OCI-LY7 (cell line): Measurements from ENCODE around the gene FAM3D. TPM values are rescaled to one million over a fixed set of nuclear protein-coding genes. Genes with fewer than 3 reads are reported as not detected.

Experiments
- BruUV-seq: library from RNA; stranded (reverse); fragments of 400-500 nt; replicated peaks from 2 replicates; lab custom pipeline; 2021; lab: Mats Ljungman, UMichigan
- CTCF ChIA-PET: fragments of 300-600 bp; sonication (Branson Sonifier 250); formaldehyde crosslinking; loops from one replicate; lab custom pipeline; 2022; ENCODE audit warnings: antibody characterized with exemption; ENCODE audit not compliant: unreplicated experiment; lab: Charles Lee
- POLR2A ChIA-PET: fragments of 300-600 bp; sonication (Branson Sonifier 250); formaldehyde crosslinking; loops from one replicate; lab custom pipeline; 2022; ENCODE audit warnings: antibody characterized with exemption; lab: Charles Lee
- DNase-seq: peaks from one replicate; pipeline ENCODE4 v3.0.0-alpha.2; 2015; ENCODE audit warnings: low spot score
- H2AFZ ChIP-seq: fragments of 200-600 bp; sonication (generic), shearing (Covaris generic); 2 replicates; pipeline ENCODE4 v1.6.1; 2014; ENCODE audit warnings: mild to moderate bottlenecking, antibody characterized with exemption, low read length, moderate library complexity
- H3K27ac ChIP-seq: fragments of 200-600 bp; sonication (generic); 2 replicates; pipeline ENCODE4 v1.5.1; 2014; ENCODE audit warnings: mixed run types, low read depth, mild to moderate bottlenecking, moderate library complexity, low read length, inconsistent platforms; ENCODE audit not compliant: poor library complexity, severe bottlenecking
- H3K36me3 ChIP-seq: fragments of 200-600 bp; sonication (generic); 2 replicates; pipeline ENCODE4 v1.6.1; 2014; ENCODE audit warnings: mild to moderate bottlenecking, antibody characterized with exemption, low read length, moderate library complexity, mixed read lengths; ENCODE audit not compliant: insufficient read depth
- H3K4me1 ChIP-seq: fragments of 200-600 bp; sonication (generic); 2 replicates; pipeline ENCODE4 v1.5.1; 2014; ENCODE audit warnings: mild to moderate bottlenecking, low read length; ENCODE audit not compliant: insufficient read depth, poor library complexity, severe bottlenecking
- H3K4me2 ChIP-seq: fragments of 200-600 bp; sonication (generic); 2 replicates; pipeline ENCODE4 v1.6.1; 2014; ENCODE audit warnings: mild to moderate bottlenecking, low read length
- H3K4me3 ChIP-seq: fragments of 200-600 bp; sonication (generic); 2 replicates; pipeline ENCODE4 v1.5.1; 2014; ENCODE audit warnings: mild to moderate bottlenecking, low read depth, low read length; ENCODE audit not compliant: poor library complexity, severe bottlenecking
- H3K79me2 ChIP-seq: fragments of 200-600 bp; sonication (generic); 2 replicates; pipeline ENCODE4 v1.6.1; 2016; ENCODE audit warnings: low read depth, mild to moderate bottlenecking, low read length, moderate library complexity, mixed read lengths; ENCODE audit not compliant: insufficient read depth
- H3K9me2 ChIP-seq: fragments of 200-600 bp; sonication (generic); 2 replicates; pipeline ENCODE4 v1.6.1; 2016; ENCODE audit warnings: mild to moderate bottlenecking, low read length, mixed read lengths; ENCODE audit not compliant: insufficient read depth
- H3K9me3 ChIP-seq: fragments of 200-600 bp; sonication (generic); 2 replicates; pipeline ENCODE4 v1.6.1; 2014; ENCODE audit warnings: mild to moderate bottlenecking, mixed run types, low read length, mixed read lengths
- H4K20me1 ChIP-seq: fragments of 200-600 bp; sonication (generic); 2 replicates; pipeline ENCODE4 v1.6.1; 2014; ENCODE audit warnings: mild to moderate bottlenecking, antibody characterized with exemption, low read length, moderate library complexity, mixed read lengths; ENCODE audit not compliant: insufficient read depth
- CTCF ChIP-seq: fragments of 200-600 bp; sonication (generic); conservative IDR thresholded peaks from 2 replicates; pipeline ENCODE4 v1.5.1; 2014; ENCODE audit warnings: mild to moderate bottlenecking, antibody characterized with exemption, low read length, moderate library complexity, mixed read lengths
- EZH2phosphoT487 ChIP-seq: fragments of 200-600 bp; sonication (generic); IDR thresholded peaks from 2 replicates; pipeline ENCODE4 v1.6.1; 2018; ENCODE audit warnings: low read depth, borderline replicate concordance, mild to moderate bottlenecking, mixed run types, antibody characterized with exemption, low read length, moderate library complexity, mixed read lengths
- intact Hi-C: fragments of 100-400 bp; cut with micrococcal nuclease; formaldehyde crosslinking; loops from one replicate; pipeline ENCODE4 v1.10.0; 2022; ENCODE audit not compliant: unreplicated experiment
- total RNA-seq, 2 experiments: library from RNA; depleted of rRNA in 1 of 2; stranded (reverse); fragments of >200 nt in 1 of 2; shearing (Covaris generic) in 1 of 2; gene quantifications; 2 replicates each; pipeline ENCODE4 v1.2.3, GENCODE V29; 2014 to 2022

Gene FAM3D
- total RNA-seq, 2 experiments from 2014 or later, result not detected

DNA sequence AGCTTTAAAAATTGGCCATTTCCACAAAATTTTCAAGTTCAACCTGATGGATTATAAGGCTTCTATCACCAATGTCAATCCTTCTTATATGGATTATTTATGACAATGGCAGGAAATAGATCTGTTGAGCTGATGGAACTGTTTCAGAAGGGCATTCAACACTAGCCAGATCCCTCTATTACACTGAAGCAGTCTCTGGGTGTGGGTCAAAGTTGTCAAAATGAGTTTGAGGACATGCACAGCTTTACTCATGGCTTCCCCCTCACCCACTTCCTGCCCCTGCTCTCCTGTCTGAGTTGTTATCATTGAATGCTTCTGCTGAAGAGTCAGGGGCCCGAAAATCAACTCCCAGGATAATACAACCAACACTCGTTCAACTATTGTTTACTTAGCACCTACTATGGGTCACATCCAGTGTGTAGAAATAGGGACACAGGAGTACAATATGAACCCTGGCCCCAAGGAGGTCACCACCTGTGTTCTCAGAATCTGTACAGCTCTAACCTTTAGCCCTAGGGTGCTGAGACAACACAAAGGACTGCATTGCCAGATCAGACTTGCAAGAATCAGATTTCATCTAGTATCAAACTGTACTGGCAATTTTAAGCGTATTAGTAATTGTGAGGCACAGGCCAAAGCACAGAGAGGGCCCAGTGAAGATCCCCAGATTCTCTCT is 41.7 kb upstream of the FAM3D start:
- no peaks in the 10 kb centered on the region for H3K4me1 ChIP-seq
- ChIA-PET CTCF (no interaction called here), POLR2A (interaction anchor here (0.6 kb wide), 1 partner anchor 24 kb away, joined by 3 read pairs; no protein-coding TSS in a partner anchor)
- intact Hi-C loops, result no loop called here
- no peaks in the 10 kb centered on the region for H3K9me2 ChIP-seq
- H3K9me3 ChIP-seq, result no peaks in the 10 kb centered on the region
- H4K20me1 ChIP-seq, result no peaks in the 10 kb centered on the region
- H3K27ac ChIP-seq, result no peak overlapping the region
- H3K36me3 ChIP-seq, result no peaks in the 10 kb centered on the region
- no peak for DNase-seq
- no peak overlapping the region for H2AFZ ChIP-seq
- H3K79me2 ChIP-seq, result no peaks in the 10 kb centered on the region
- no TSS peak for BruUV-seq
- H3K4me2 ChIP-seq, result no peak overlapping the region
- no peak overlapping the region for H3K4me3 ChIP-seq
- TF ChIP-seq EZH2phosphoT487 (no peak), CTCF (no peak)

GRCh38 chr3:58707390-58707930 is 40.9 kb upstream of the FAM3D start:
- no TSS peak for BruUV-seq
- CTCF ChIA-PET, result no interaction called here

More at GRCh38 chr3:58707390-58707930, 40.9 kb upstream of the FAM3D start:
- Histone ChIP-seq H3K4me2 (no peak overlapping the region), H3K9me3 (no peaks in the 10 kb centered on the region), H3K4me1 (no peaks in the 10 kb centered on the region), H3K79me2 (no peaks in the 10 kb centered on the region), H3K4me3 (no peak overlapping the region), H4K20me1 (no peaks in the 10 kb centered on the region), H3K27ac (no peak overlapping the region), H2AFZ (no peak overlapping the region), H3K9me2 (no peaks in the 10 kb centered on the region), H3K36me3 (no peaks in the 10 kb centered on the region)
- no peak for DNase-seq
- TF ChIP-seq CTCF (no peak), EZH2phosphoT487 (no peak)
- intact Hi-C loops, result no loop called here
- POLR2A ChIA-PET, result no interaction called here
